ENCODE results near the gene KCNQ1.

KCNQ1 gene

DNA sequence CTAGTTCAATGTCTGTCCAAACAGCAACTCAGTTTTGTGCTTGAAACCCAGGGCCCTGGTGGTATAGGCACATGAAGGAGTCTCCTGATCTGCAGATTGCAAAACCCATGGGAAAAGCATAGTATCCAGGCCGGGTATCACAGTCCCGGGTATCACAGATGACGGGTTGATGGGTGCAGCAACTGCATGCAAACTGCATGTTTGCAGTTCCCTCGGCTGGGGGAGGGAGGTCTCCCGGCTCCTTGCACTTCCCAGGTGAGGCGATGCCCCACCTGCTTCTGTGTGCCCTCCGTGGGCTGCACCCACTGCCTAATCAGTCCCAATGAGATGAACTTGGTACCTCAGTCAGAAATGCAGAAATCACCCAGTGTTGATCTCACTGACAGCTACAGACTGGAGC, 53.9 kb downstream of the KCNQ1 start:
- TF ChIP-seq CTCF (IDR thresholded peaks at IDR 0.05; ENCODE audit: insufficient read depth, low read length, poor library complexity, severe bottlenecking), result no peak

DNA sequence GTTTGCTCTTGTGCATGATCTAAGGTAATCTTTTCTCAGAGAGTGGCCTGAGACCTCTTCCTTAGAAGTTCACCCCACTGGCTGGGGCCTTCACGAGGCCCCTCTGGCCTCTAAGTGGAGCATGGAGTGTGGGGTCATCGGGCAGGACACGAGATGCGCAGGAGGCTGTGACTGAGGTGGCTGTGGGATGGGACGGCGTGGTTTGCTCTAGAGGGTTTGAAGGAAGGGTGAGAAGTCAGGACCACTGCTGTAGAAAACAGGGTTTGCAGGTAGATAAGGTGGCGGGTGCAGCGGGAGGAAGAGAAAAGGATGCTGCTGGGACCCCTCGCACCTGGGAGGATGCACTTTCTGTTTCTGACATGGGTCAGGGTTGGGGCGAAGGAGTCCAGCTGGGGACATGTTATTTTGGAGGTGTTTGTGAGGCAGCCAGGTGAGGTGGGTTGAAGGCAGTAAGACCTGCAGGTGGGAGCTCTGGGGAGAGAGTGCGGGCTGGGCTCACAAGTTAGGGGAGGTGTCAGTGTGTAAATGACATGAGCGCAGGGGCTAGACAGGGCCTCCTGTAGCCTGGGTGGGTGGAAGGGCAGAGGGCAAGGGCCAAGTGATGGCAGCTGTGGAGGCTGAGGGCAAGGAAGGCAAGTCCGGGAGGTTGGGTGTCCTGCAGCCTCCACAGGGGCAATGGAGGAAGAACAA, 62.5 kb downstream of the KCNQ1 start:
- no peak for TF ChIP-seq CTCF (IDR thresholded peaks at IDR 0.05; ENCODE audit: insufficient read depth, low read length, poor library complexity, severe bottlenecking)

More for the DNA sequence above, 53.9 kb downstream of the KCNQ1 start:
- Histone ChIP-seq H3K4me3 (replicated peaks; ENCODE audit: low read depth, low read length) (no peak overlapping the region), H3K36me3 (ENCODE audit: control insufficient read depth, insufficient read depth, low read length) (no peaks in the 10 kb centered on the region), H3K27me3 (replicated peaks; ENCODE audit: control insufficient read depth, insufficient read depth, low read length) (no peaks in the 10 kb centered on the region)
- no peak for DNase-seq (ENCODE audit: extremely low read depth, insufficient read length)

GRCh38 chr11:2507945-2508749, 63.3 kb downstream of the KCNQ1 start:
- H3K27me3 ChIP-seq (replicated peaks; ENCODE audit: control insufficient read depth, insufficient read depth, low read length), result no peaks in the 10 kb centered on the region; the same call in 1 of the 2 replicates
- H3K4me3 ChIP-seq (replicated peaks; ENCODE audit: low read depth, low read length), result no peak overlapping the region
- no peak for TF ChIP-seq CTCF (IDR thresholded peaks at IDR 0.05; ENCODE audit: insufficient read depth, low read length, poor library complexity, severe bottlenecking)
- H3K36me3 ChIP-seq (ENCODE audit: control insufficient read depth, insufficient read depth, low read length), result no peaks in the 10 kb centered on the region
- no peak for DNase-seq (ENCODE audit: extremely low read depth, insufficient read length)

More for the DNA sequence above, 62.5 kb downstream of the KCNQ1 start:
- Histone ChIP-seq H3K27me3 (replicated peaks; ENCODE audit: control insufficient read depth, insufficient read depth, low read length) (no peaks in the 10 kb centered on the region; the same call in 1 of the 2 replicates), H3K4me3 (replicated peaks; ENCODE audit: low read depth, low read length) (no peak overlapping the region), H3K36me3 (ENCODE audit: control insufficient read depth, insufficient read depth, low read length) (no peaks in the 10 kb centered on the region)
- no peak for DNase-seq (ENCODE audit: extremely low read depth, insufficient read length)

DNA sequence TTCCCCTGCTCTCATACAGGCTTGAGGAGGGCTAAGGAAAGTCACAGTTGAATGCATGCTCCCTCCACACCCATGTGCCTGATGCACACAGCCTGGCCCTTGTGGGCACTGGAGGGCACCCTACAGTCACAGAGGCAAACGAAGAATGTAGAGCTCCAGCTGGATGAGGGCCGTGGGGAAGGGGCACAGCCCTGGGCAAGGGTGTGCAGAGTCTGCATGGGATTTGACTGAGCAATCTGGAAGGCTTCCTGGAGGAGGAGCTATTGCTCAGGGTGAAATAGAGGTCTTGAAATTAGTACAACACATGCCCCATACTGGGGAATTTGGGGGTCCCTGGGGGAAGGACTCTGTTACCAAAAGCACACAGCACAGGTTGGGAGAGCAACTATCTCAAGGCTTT, 64.0 kb downstream of the KCNQ1 start:
- DNase-seq (ENCODE audit: extremely low read depth, insufficient read length), result no peak
- H3K4me3 ChIP-seq (replicated peaks; ENCODE audit: low read depth, low read length), result no peak overlapping the region
- H3K27me3 ChIP-seq (replicated peaks; ENCODE audit: control insufficient read depth, insufficient read depth, low read length), result no peaks in the 10 kb centered on the region; the same call in 1 of the 2 replicates
- no peak for TF ChIP-seq CTCF (IDR thresholded peaks at IDR 0.05; ENCODE audit: insufficient read depth, low read length, poor library complexity, severe bottlenecking)
- H3K36me3 ChIP-seq (ENCODE audit: control insufficient read depth, insufficient read depth, low read length), result no peaks in the 10 kb centered on the region

- H3K27me3 ChIP-seq (replicated peaks; ENCODE audit: control insufficient read depth, insufficient read depth, low read length), result no peaks in the 10 kb centered on the region; the same call in 1 of the 2 replicates
- no peak for TF ChIP-seq CTCF (IDR thresholded peaks at IDR 0.05; ENCODE audit: insufficient read depth, low read length, poor library complexity, severe bottlenecking)
- H3K4me3 ChIP-seq (replicated peaks; ENCODE audit: low read depth, low read length), result no peak overlapping the region
- H3K36me3 ChIP-seq (ENCODE audit: control insufficient read depth, insufficient read depth, low read length), result no peaks in the 10 kb centered on the region
- no peak for DNase-seq (ENCODE audit: extremely low read depth, insufficient read length)
These were observed 64.7 kb downstream of the KCNQ1 start for GRCh38 chr11:2509481-2510001.

All from GM06990 (cell line).